ENCODE measurements around the gene TBC1D21.

TBC1D21 gene

GRCh38 chr15:73909651-73910050 lies 36.3 kb downstream of the TBC1D21 start (continued):
- no peak for TF ChIP-seq CSRNP3 (CRISPR knock-in tag; IDR thresholded peaks at IDR 0.05)
- TF ChIP-seq ESRRG (CRISPR knock-in tag; IDR thresholded peaks at IDR 0.05): no peak
- TF ChIP-seq CREB5 (CRISPR knock-in tag; IDR thresholded peaks at IDR 0.05; ENCODE audit: low read depth): no peak
- TF ChIP-seq ISL1 (CRISPR knock-in tag; IDR thresholded peaks at IDR 0.05): no peak
- TF ChIP-seq ARNTL (CRISPR knock-in tag; IDR thresholded peaks at IDR 0.05; ENCODE audit: borderline replicate concordance, low read depth): no peak

- ATAC-seq: no peak
- no peak for TF ChIP-seq ISL1 (CRISPR knock-in tag; IDR thresholded peaks at IDR 0.05)
Observed at GRCh38 chr15:73910522-73911303, 37.3 kb downstream of the TBC1D21 start.

GRCh38 chr15:73912030-73912596 lies 38.7 kb downstream of the TBC1D21 start:
- ATAC-seq: no peak
- TF ChIP-seq ZC3H10 (CRISPR knock-in tag; IDR thresholded peaks at IDR 0.05): no peak
- no peak for TF ChIP-seq RARB (CRISPR knock-in tag; IDR thresholded peaks at IDR 0.05)
- TF ChIP-seq ZNF565 (CRISPR knock-in tag; conservative IDR thresholded peaks at IDR 0.05; ENCODE audit: low read depth): no peak
- TF ChIP-seq POU6F1 (CRISPR knock-in tag; IDR thresholded peaks at IDR 0.05; ENCODE audit: borderline replicate concordance, low read depth): no peak
- no peak for TF ChIP-seq TCF4 (CRISPR knock-in tag; IDR thresholded peaks at IDR 0.05; ENCODE audit: borderline replicate concordance)
- TF ChIP-seq PATZ1 (CRISPR knock-in tag; IDR thresholded peaks at IDR 0.05; ENCODE audit: borderline replicate concordance): no peak
- TF ChIP-seq ESRRG (CRISPR knock-in tag; IDR thresholded peaks at IDR 0.05): no peak
- TF ChIP-seq OSR1 (CRISPR knock-in tag; IDR thresholded peaks at IDR 0.05): no peak
- no peak for TF ChIP-seq CREB5 (CRISPR knock-in tag; IDR thresholded peaks at IDR 0.05; ENCODE audit: low read depth)
- TF ChIP-seq SNAI2 (CRISPR knock-in tag; IDR thresholded peaks at IDR 0.05): no peak
- TF ChIP-seq TSHZ2 (CRISPR knock-in tag; IDR thresholded peaks at IDR 0.05): no peak
- TF ChIP-seq GLIS3 (CRISPR knock-in tag; IDR thresholded peaks at IDR 0.05): no peak
- no peak for TF ChIP-seq ARNTL (CRISPR knock-in tag; IDR thresholded peaks at IDR 0.05; ENCODE audit: borderline replicate concordance, low read depth)
- TF ChIP-seq CSDC2 (CRISPR knock-in tag; IDR thresholded peaks at IDR 0.05): no peak
- no peak for TF ChIP-seq CSRNP3 (CRISPR knock-in tag; IDR thresholded peaks at IDR 0.05)
- no peak for TF ChIP-seq PPARA (CRISPR knock-in tag; IDR thresholded peaks at IDR 0.05; ENCODE audit: borderline replicate concordance)
- no peak for TF ChIP-seq ZFP30 (CRISPR knock-in tag; IDR thresholded peaks at IDR 0.05)

Data from SK-N-SH treated with all-trans-retinoic acid at 6 μM for 48 hours (cell line).